Measurements from ENCODE around the gene ZNF521. TPM values are rescaled to one million over a fixed set of nuclear protein-coding genes. Genes with fewer than 3 reads are reported as not detected.

Gene ZNF521
- total RNA-seq, 1 donor from 2014 or later: 48.0 TPM

GRCh38 chr18:25164848-25165811 is 186.8 kb downstream of the ZNF521 start:
- DNase-seq (ENCODE audit: low read depth) (peak; percentile 72), FAIRE-seq (no peak)
- Histone ChIP-seq H3K9ac (ENCODE audit: low read length) (no peak overlapping the region), H3K36me3 (ENCODE audit: insufficient read depth, low read length) (no peaks in the 10 kb centered on the region), H3K9me3 (ENCODE audit: insufficient read depth, low read depth, low read length) (no peaks in the 10 kb centered on the region), H3K4me3 (ENCODE audit: insufficient read depth, low read depth, low read length) (no peak overlapping the region), H2AFZ (ENCODE audit: low read depth, low read length) (no peak overlapping the region), H3K79me2 (ENCODE audit: insufficient read depth, low read length) (no peaks in the 10 kb centered on the region), H3K27me3 (ENCODE audit: insufficient read depth, low read length) (no peaks in the 10 kb centered on the region), H3K4me2 (ENCODE audit: low read length) (peak overlapping the region; percentile 45), H3K27ac (ENCODE audit: low read depth, low read length) (no peak overlapping the region), H4K20me1 (ENCODE audit: insufficient read depth, low read length) (no peaks in the 10 kb centered on the region), H3K4me1 (ENCODE audit: insufficient read depth, low read length) (no peaks in the 10 kb centered on the region)
- Mint-ChIP-seq H3K36me3 (ENCODE audit: low read depth, unreplicated experiment) (peaks cover 9% of the 10 kb centered on the region), H3K4me3 (ENCODE audit: unreplicated experiment) (no peak overlapping the region), H3K4me1 (ENCODE audit: low read depth, unreplicated experiment) (peaks cover 17% of the 10 kb centered on the region), H3K27me3 (ENCODE audit: low read depth, unreplicated experiment) (no peaks in the 10 kb centered on the region), H3K9me3 (ENCODE audit: unreplicated experiment) (no peaks in the 10 kb centered on the region), H3K27ac (ENCODE audit: unreplicated experiment) (no peak overlapping the region)
- TF ChIP-seq EZH2 (IDR thresholded peaks at IDR 0.05; ENCODE audit: insufficient read depth, low read length): no peak
- TF ChIP-seq CTCF (IDR thresholded peaks at IDR 0.05; ENCODE audit: insufficient read depth, low read depth, low read length): no peak

- Mint-ChIP-seq H3K27me3 (ENCODE audit: low read depth, unreplicated experiment) (no peaks in the 10 kb centered on the region), H3K4me1 (ENCODE audit: low read depth, unreplicated experiment) (peaks cover 17% of the 10 kb centered on the region), H3K4me3 (ENCODE audit: unreplicated experiment) (no peak overlapping the region), H3K9me3 (ENCODE audit: unreplicated experiment) (no peaks in the 10 kb centered on the region), H3K27ac (ENCODE audit: unreplicated experiment) (no peak overlapping the region), H3K36me3 (ENCODE audit: low read depth, unreplicated experiment) (peaks cover 14% of the 10 kb centered on the region)
- Histone ChIP-seq H3K4me3 (ENCODE audit: insufficient read depth, low read depth, low read length) (no peak overlapping the region), H3K4me2 (ENCODE audit: low read length) (peak overlapping the region; percentile 45), H3K36me3 (ENCODE audit: insufficient read depth, low read length) (no peaks in the 10 kb centered on the region), H3K9me3 (ENCODE audit: insufficient read depth, low read depth, low read length) (no peaks in the 10 kb centered on the region), H3K9ac (ENCODE audit: low read length) (no peak overlapping the region), H3K27me3 (ENCODE audit: insufficient read depth, low read length) (no peaks in the 10 kb centered on the region), H3K27ac (ENCODE audit: low read depth, low read length) (no peak overlapping the region), H3K79me2 (ENCODE audit: insufficient read depth, low read length) (no peaks in the 10 kb centered on the region), H2AFZ (ENCODE audit: low read depth, low read length) (no peak overlapping the region), H4K20me1 (ENCODE audit: insufficient read depth, low read length) (no peaks in the 10 kb centered on the region), H3K4me1 (ENCODE audit: insufficient read depth, low read length) (no peaks in the 10 kb centered on the region)
- DNase-seq (ENCODE audit: low read depth) (no peak), FAIRE-seq (no peak)
- TF ChIP-seq CTCF (IDR thresholded peaks at IDR 0.05; ENCODE audit: insufficient read depth, low read depth, low read length) (no peak), EZH2 (IDR thresholded peaks at IDR 0.05; ENCODE audit: insufficient read depth, low read length) (no peak)
Measured at GRCh38 chr18:25164211-25164847, 187.6 kb downstream of the ZNF521 start.
